K562 (cell line): ENCODE results near the gene FASN. TPM values are rescaled to one million over a fixed set of nuclear protein-coding genes. Genes with fewer than 3 reads are reported as not detected.

Experiments
- ATAC-seq: fragments of 200-7000 bp; cut with Tn5 transposase; 3 replicates; pipeline ENCODE4 v1.9.1; 2020; ENCODE audit warnings: moderate library complexity
- BruUV-seq: library from RNA; stranded (reverse); fragments of 400-500 nt; replicated peaks from 2 replicates; lab custom pipeline; 2021; lab: Mats Ljungman, UMichigan
- CTCF ChIA-PET: fragments of 300-600 bp; formaldehyde crosslinking; extraction: SDS; loops from one replicate; lab custom pipeline; 2021; ENCODE audit warnings: low intra/inter-chr PET ratio; lab: Yijun Ruan, JAX
- POLR2A ChIA-PET: fragments of 300-600, 350-650 bp; sonication (Branson Sonifier 250); formaldehyde crosslinking; extraction: SDS; loops from one replicate; lab custom pipeline; 2021; ENCODE audit warnings: antibody characterized with exemption, inconsistent platforms; lab: Yijun Ruan, JAX
- DNase-seq, 4 experiments: peaks; one replicate each; pipeline versions ENCODE4 v3.0.0 to v3.0.0-alpha.2; 2011 to 2018; ENCODE audit warnings: low spot score in 3 of 4, mixed read lengths in 3 of 4; ENCODE audit errors: extremely low read depth in 1 of 4
- FAIRE-seq: peaks from 2 replicates; lab custom pipeline; 2011; peaks lifted over from hg19 to GRCh38; lab: Jason Lieb, UNC
- H2AFZ ChIP-seq: 2 replicates; pipeline ENCODE4 v1.6.0; 2011; ENCODE audit warnings: low read depth, low read length, control low read depth, inconsistent platforms
- H3K27ac ChIP-seq: fragments of 200-600 bp; 3 replicates; pipeline ENCODE4 v1.8.0; 2011; ENCODE audit warnings: low read depth, mild to moderate bottlenecking, control low read depth, inconsistent platforms, low read length, moderate library complexity, mixed read lengths; ENCODE audit errors: extremely low read depth
- H3K27me3 ChIP-seq, 2 experiments: fragments of 300-600 bp in 1 of 2; 2 replicates in 1 of 2; 3 replicates in 1 of 2; pipeline versions ENCODE4 v1.6.0 to v1.8.0; 2011; ENCODE audit warnings: inconsistent platforms in 2 of 2, low read length in 2 of 2, mild to moderate bottlenecking in 1 of 2, mixed read lengths in 1 of 2, moderate library complexity in 1 of 2; ENCODE audit not compliant: control insufficient read depth in 2 of 2, insufficient read depth in 2 of 2
- H3K36me3 ChIP-seq: fragments of 300-600 bp; 3 replicates; pipeline ENCODE4 v1.8.0; 2011; ENCODE audit warnings: mild to moderate bottlenecking, low read length, inconsistent platforms; ENCODE audit not compliant: control insufficient read depth, insufficient read depth
- H3K4me1 ChIP-seq, 2 experiments: fragments of 200-600 bp in 1 of 2; replicated peaks in 1 of 2; 2 replicates in 1 of 2; 3 replicates in 1 of 2; pipeline versions ENCODE4 v1.5.1 to v1.8.0; 2011; ENCODE audit warnings: inconsistent platforms in 2 of 2, low read length in 2 of 2, mild to moderate bottlenecking in 1 of 2, mixed read lengths in 1 of 2, moderate library complexity in 1 of 2; ENCODE audit not compliant: control insufficient read depth in 2 of 2, insufficient read depth in 2 of 2
- H3K4me2 ChIP-seq: 2 replicates; pipeline ENCODE4 v1.6.1; 2011; ENCODE audit warnings: low read length, control low read depth, inconsistent platforms, mixed read lengths; ENCODE audit not compliant: insufficient read depth
- H3K4me3 ChIP-seq: fragments of 200-600 bp; sonication (generic), shearing (Covaris generic); 2 replicates; pipeline ENCODE4 v1.5.1; 2016; ENCODE audit warnings: control low read depth, inconsistent platforms
- H3K79me2 ChIP-seq: fragments of 200-600 bp; 3 replicates; pipeline ENCODE4 v1.8.0; 2011; ENCODE audit warnings: low read length, inconsistent platforms; ENCODE audit not compliant: control insufficient read depth, insufficient read depth
- H3K9ac ChIP-seq, 2 experiments: 2 replicates each; pipeline versions ENCODE4 v1.6.0 to v1.6.1; 2011; ENCODE audit warnings: low read depth in 2 of 2, low read length in 2 of 2, control low read depth in 1 of 2, inconsistent platforms in 1 of 2, mild to moderate bottlenecking in 1 of 2, mixed read lengths in 1 of 2; ENCODE audit not compliant: insufficient read depth in 1 of 2
- H3K9me1 ChIP-seq: one replicate; pipeline ENCODE4 v1.6.0; 2011; ENCODE audit warnings: inconsistent platforms, mild to moderate bottlenecking, low read length, moderate library complexity; ENCODE audit not compliant: control insufficient read depth, insufficient read depth
- H3K9me3 ChIP-seq: replicated peaks from 2 replicates; pipeline ENCODE4 v1.5.1; 2011; ENCODE audit warnings: low read depth, low read length, inconsistent platforms; ENCODE audit not compliant: control insufficient read depth, insufficient read depth
- H4K20me1 ChIP-seq: replicated peaks from 2 replicates; pipeline ENCODE4 v1.6.1; 2011; ENCODE audit warnings: low read length, inconsistent platforms, mixed read lengths; ENCODE audit not compliant: control insufficient read depth, insufficient read depth
- CBX5 ChIP-seq: IDR thresholded peaks from 2 replicates; pipeline ENCODE4 v1.6.1; 2014; ENCODE audit warnings: low read depth, borderline replicate concordance
- CEBPB ChIP-seq: fragments of 450-650 bp; IDR thresholded peaks from 2 replicates; pipeline ENCODE4 v1.6.1; 2016; ENCODE audit warnings: missing genetic modification characterization, missing compliant biosample characterization
- EP400 ChIP-seq: fragments of 450-650 bp; IDR thresholded peaks from 2 replicates; pipeline ENCODE4 v1.6.1; 2017; ENCODE audit warnings: antibody characterized with exemption, mild to moderate bottlenecking, moderate library complexity
- FOXM1 ChIP-seq, 2 experiments: fragments of 450-650 bp in 1 of 2; sonication (generic) in 1 of 2; formaldehyde crosslinking in 1 of 2; IDR thresholded peaks; 2 replicates each; pipeline versions ENCODE4 v1.6.1 to v1.9.0; 2017 to 2022; ENCODE audit warnings: low read depth in 2 of 2, mild to moderate bottlenecking in 2 of 2, missing genetic modification reagents in 1 of 2, moderate library complexity in 1 of 2
- KAT7 ChIP-seq: sonication (generic); formaldehyde crosslinking; IDR thresholded peaks from 2 replicates; pipeline ENCODE4 v1.8.0; 2022; ENCODE audit warnings: missing genetic modification reagents, mild to moderate bottlenecking, borderline replicate concordance
- MCM2 ChIP-seq: fragments of 450-650 bp; IDR thresholded peaks from 2 replicates; pipeline ENCODE4 v1.6.1; 2017; ENCODE audit warnings: low read depth, mild to moderate bottlenecking
- NELFE ChIP-seq: IDR thresholded peaks from 2 replicates; pipeline ENCODE4 v1.6.1; 2011; ENCODE audit warnings: mild to moderate bottlenecking; ENCODE audit not compliant: insufficient read depth, insufficient read length
- PHTF2 ChIP-seq: fragments of 250-450 bp; sonication (Bioruptor Pico); IDR thresholded peaks from 2 replicates; pipeline ENCODE4 v1.5.0; 2021; ENCODE audit warnings: mild to moderate bottlenecking
- PML ChIP-seq: IDR thresholded peaks from 2 replicates; pipeline ENCODE4 v1.6.1; 2012; ENCODE audit warnings: low read length, inconsistent platforms
- POLR2AphosphoS5 ChIP-seq: IDR thresholded peaks from 2 replicates; pipeline ENCODE4 v1.6.1; 2011; ENCODE audit warnings: mild to moderate bottlenecking, low read depth, low read length, moderate library complexity; ENCODE audit not compliant: control insufficient read depth, insufficient read depth
- POLR2B ChIP-seq: fragments of 450-650 bp; IDR thresholded peaks from 2 replicates; pipeline ENCODE4 v1.6.1; 2018; ENCODE audit warnings: low read depth; ENCODE audit not compliant: partially characterized antibody
- POLR2G ChIP-seq: fragments of 200-400 bp; formaldehyde crosslinking; IDR thresholded peaks from 2 replicates; pipeline ENCODE4 v1.6.1; 2017; ENCODE audit warnings: low read depth, mild to moderate bottlenecking, antibody characterized with exemption, low read length, moderate library complexity
- RBM25 ChIP-seq: fragments of 200-400 bp; formaldehyde crosslinking; IDR thresholded peaks from 2 replicates; pipeline ENCODE4 v1.6.1; 2018; ENCODE audit warnings: low read length, low read depth, moderate library complexity; ENCODE audit not compliant: severe bottlenecking
- RCOR1 ChIP-seq, 2 experiments: IDR thresholded peaks; 2 replicates each; pipeline ENCODE4 v1.6.1; 2012; ENCODE audit warnings: low read depth in 2 of 2, low read length in 2 of 2, borderline replicate concordance in 1 of 2, improper control_type of control experiment in 1 of 2
- SAFB2 ChIP-seq: fragments of 200-400 bp; formaldehyde crosslinking; IDR thresholded peaks from 2 replicates; pipeline ENCODE4 v1.6.1; 2018; ENCODE audit warnings: borderline replicate concordance, low read length, low read depth, moderate library complexity; ENCODE audit not compliant: severe bottlenecking
- SIX5 ChIP-seq, 2 experiments: IDR thresholded peaks; 2 replicates each; pipeline ENCODE4 v1.6.1; 2011; ENCODE audit warnings: low read length in 2 of 2, borderline replicate concordance in 1 of 2, low read depth in 1 of 2, mild to moderate bottlenecking in 1 of 2, moderate library complexity in 1 of 2; ENCODE audit not compliant: insufficient read depth in 1 of 2
- TBL1XR1 ChIP-seq, 2 experiments: IDR thresholded peaks; 2 replicates each; pipeline ENCODE4 v1.6.1; 2012; ENCODE audit warnings: improper control_type of control experiment in 2 of 2, low read length in 2 of 2, mild to moderate bottlenecking in 1 of 2
- TCF7L2 ChIP-seq: fragments of 150-350 bp; IDR thresholded peaks from 2 replicates; pipeline ENCODE4 v1.6.1; 2016; ENCODE audit warnings: low read depth, mild to moderate bottlenecking, low read length, moderate library complexity
- ZNF551 ChIP-seq: fragments of 250-450 bp; sonication (Bioruptor Pico); IDR thresholded peaks from 2 replicates; pipeline ENCODE4 v1.5.0; 2021; ENCODE audit warnings: mild to moderate bottlenecking, moderate library complexity
- ZNF76 ChIP-seq: fragments of 250-450 bp; sonication (Bioruptor Pico); IDR thresholded peaks from 2 replicates; pipeline ENCODE4 v1.4.0; 2020; ENCODE audit warnings: mild to moderate bottlenecking, moderate library complexity, borderline replicate concordance
- WGBS: fragments of 100-300 bp; shearing (Covaris generic); methylation state at CpG from one replicate; pipeline ENCODE4 v1.1.6; 2016; ENCODE audit warnings: low coverage, mixed read lengths; ENCODE audit not compliant: insufficient coverage; ENCODE audit errors: missing lambda C conversion rate; 5-methylcytosine and 5-hydroxymethylcytosine counted together
- in situ Hi-C: fragments of 300-500 bp; cut with MboI; formaldehyde crosslinking; loops from 4 replicates; pipeline ENCODE4 v1.15.0; 2018; ENCODE audit warnings: inconsistent platforms, mixed read lengths
- intact Hi-C: fragments of 100-400 bp; cut with micrococcal nuclease; formaldehyde crosslinking; loops from 2 replicates; pipeline ENCODE4 v1.14.2; 2022
- polyA plus RNA-seq, 8 experiments: library from polyadenylated mRNA; depleted of rRNA in 4 of 8; stranded (reverse) in 5 of 8; unstranded in 3 of 8; fragments of >200 nt; fragmentation: Nextera tagmentation in 2 of 8; fragmentation: Illumina TruSeq in 1 of 8; extraction: Ambion mirVana in 2 of 8; extraction: Trizol in 1 of 8; gene quantifications; 2 replicates each; pipeline versions ENCODE4 v1.2.1 to v1.2.3, GENCODE V29; 2011 to 2014; ENCODE audit warnings: inconsistent platforms in 1 of 8, missing spikeins in 1 of 8
- total RNA-seq, 7 experiments: library from RNA; depleted of rRNA in 6 of 7; stranded (reverse); fragments of >200 nt in 6 of 7; fragmentation: Illumina TruSeq in 2 of 7; extraction: Trizol in 2 of 7; gene quantifications; 2 replicates each; pipeline versions ENCODE4 v1.2.1 to v1.2.3, GENCODE V29; 2011 to 2021; ENCODE audit warnings: low replicate concordance in 1 of 7

Gene FASN
- total and polyA plus RNA-seq, 9 of the 15 experiments (the other 6 are each of a cell fraction or from before 2014, with no cell fraction given): 0.15 to 663 (median 49.9) TPM

DNA sequence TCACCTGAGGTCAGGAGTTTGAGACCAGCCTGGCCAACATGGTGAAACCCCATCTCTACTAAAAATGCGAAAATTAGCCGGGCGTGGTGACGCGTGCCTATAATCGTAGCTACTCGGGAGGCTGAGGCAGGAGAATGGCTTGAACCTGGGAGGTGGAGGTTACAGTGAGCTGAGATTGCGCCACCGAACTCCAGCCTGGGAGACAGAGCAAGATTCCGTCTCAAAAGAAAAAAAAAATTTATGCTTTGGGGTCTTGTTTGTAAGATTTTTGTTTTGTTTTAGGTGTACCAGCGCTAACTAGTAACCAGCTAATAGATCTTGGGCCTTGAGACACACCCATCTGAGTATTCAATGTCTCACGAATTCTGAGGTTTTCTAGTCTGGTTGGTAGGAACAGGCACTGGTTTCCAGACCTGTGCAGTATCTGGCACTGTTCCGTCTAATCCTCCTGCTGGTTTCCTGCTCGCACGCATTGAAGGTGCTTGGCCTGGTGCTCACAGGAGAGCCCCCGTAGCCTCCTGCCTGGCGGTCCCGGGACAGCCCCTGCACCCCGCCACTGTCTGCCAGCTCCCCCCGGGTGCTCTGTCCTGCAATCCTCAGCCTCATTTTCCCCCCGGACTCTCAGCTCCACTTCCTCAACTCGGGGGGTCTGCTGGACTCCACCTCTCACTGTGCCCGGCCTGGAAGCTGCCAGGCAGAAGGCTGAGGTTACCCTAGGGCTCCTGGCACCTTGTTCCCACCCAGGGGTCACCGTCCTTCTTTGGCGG is 21.8 kb downstream of the FASN start (continued):
- peak; percentile 9; the same call in 1 of the 2 replicates for TF ChIP-seq PML
- 0 out of 2 replicates have a peak, but pooled peaks have one; percentile 35 for TF ChIP-seq KAT7
- peak; percentile 62; the same call in 1 of the 2 replicates for TF ChIP-seq POLR2AphosphoS5
- TF ChIP-seq MCM2: no peak
- TF ChIP-seq ZNF76: no peak
- no peak for TF ChIP-seq CBX5
- peak; percentile 69 for TF ChIP-seq POLR2G
- 0 out of 2 replicates have a peak, but pooled peaks have one; percentile 40 for TF ChIP-seq CEBPB (tag)
- TF ChIP-seq TBL1XR1 (IDR thresholded peaks at IDR 0.05; ENCODE audit: low read length in 2 of 2): 0 out of 4 replicates have a peak, but pooled peaks of 1 of the 2 experiments have one; percentile 20

DNA sequence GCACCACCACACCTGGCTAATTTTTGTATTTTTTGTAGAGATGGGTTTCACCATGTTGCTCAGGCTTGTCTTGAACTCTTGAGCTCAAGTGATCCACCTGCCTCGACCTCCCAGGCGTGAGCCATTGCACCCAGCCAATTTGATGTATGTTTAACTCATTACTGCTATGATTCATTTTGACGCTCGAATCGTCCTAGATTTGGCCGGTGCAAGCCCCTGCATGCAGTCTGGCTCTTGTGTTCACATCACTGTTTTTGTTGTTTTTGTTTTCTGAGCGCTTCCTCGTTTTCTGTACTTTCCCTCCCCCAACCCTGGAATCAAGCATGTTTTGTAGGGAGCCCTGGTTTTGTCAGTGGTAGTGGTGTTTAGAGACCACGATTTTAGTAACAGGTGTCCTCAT is 24.6 kb downstream of the FASN start:
- 37% methylated on average over 9 of the region's 9 CpGs for WGBS
- no peak overlapping the region for H3K4me3 ChIP-seq
- ChIA-PET POLR2A (interaction anchor here (1.1 kb wide), 1 partner anchor 13 kb away, joined by 3 read pairs; no protein-coding TSS in a partner anchor), CTCF (no interaction called here)
- FAIRE-seq (no peak), DNase-seq (no peak), ATAC-seq (no peak)
- H3K79me2 ChIP-seq: no peaks in the 10 kb centered on the region
- in situ Hi-C loops: no loop called here
- H3K4me1 ChIP-seq: peaks cover 0 to 22% of the 10 kb centered on the region in 2 experiments; a peak in 2 of 5 replicates
- no peak overlapping the region for H3K4me2 ChIP-seq
- H3K9me1 ChIP-seq: peaks cover 3% of the 10 kb centered on the region
- intact Hi-C loops: no loop called here
- no peak overlapping the region for H3K9ac ChIP-seq
- no TSS peak for BruUV-seq
- H3K9me3 ChIP-seq: no peaks in the 10 kb centered on the region
- no peaks in the 10 kb centered on the region for H3K27me3 ChIP-seq
- peaks cover 10% of the 10 kb centered on the region; the same call in 1 of the 3 replicates for H3K36me3 ChIP-seq
- no peak overlapping the region for H3K27ac ChIP-seq
- peaks cover 15% of the 10 kb centered on the region for H4K20me1 ChIP-seq
- no peak overlapping the region for H2AFZ ChIP-seq
- no peak for TF ChIP-seq ZNF551
- TF ChIP-seq POLR2B: no peak
- no peak for TF ChIP-seq TCF7L2
- TF ChIP-seq FOXM1 (IDR thresholded peaks at IDR 0.05; ENCODE audit: low read depth): no peak
- TF ChIP-seq FOXM1 (CRISPR knock-in tag; IDR thresholded peaks at IDR 0.05; ENCODE audit: low read depth): no peak
- no peak for TF ChIP-seq PHTF2 (CRISPR knock-in tag)
- TF ChIP-seq RCOR1 (IDR thresholded peaks at IDR 0.05; ENCODE audit: borderline replicate concordance in 1 of 2, low read depth in 2 of 2, low read length in 2 of 2): no peak
- no peak for TF ChIP-seq NELFE
- no peak for TF ChIP-seq RBM25
- TF ChIP-seq SAFB2: no peak
- no peak for TF ChIP-seq SIX5 (IDR thresholded peaks at IDR 0.05; ENCODE audit: borderline replicate concordance in 1 of 2, insufficient read depth in 1 of 2, low read depth in 1 of 2, low read length in 2 of 2)
- TF ChIP-seq EP400: no peak
